ENCODE data around the gene PSPN. TPM values are rescaled to one million over a fixed set of nuclear protein-coding genes. Genes with fewer than 3 reads are reported as not detected.
"Not testable (repeated sequence)": the region's sequence is repeated elsewhere in the genome, so short reads cannot be mapped to it uniquely, and the experiment has no call there.

PSPN gene
- total and polyA plus RNA-seq, 3 donors from 2014 or later: 1.1 to 5.1 (median 2.9) TPM

DNA sequence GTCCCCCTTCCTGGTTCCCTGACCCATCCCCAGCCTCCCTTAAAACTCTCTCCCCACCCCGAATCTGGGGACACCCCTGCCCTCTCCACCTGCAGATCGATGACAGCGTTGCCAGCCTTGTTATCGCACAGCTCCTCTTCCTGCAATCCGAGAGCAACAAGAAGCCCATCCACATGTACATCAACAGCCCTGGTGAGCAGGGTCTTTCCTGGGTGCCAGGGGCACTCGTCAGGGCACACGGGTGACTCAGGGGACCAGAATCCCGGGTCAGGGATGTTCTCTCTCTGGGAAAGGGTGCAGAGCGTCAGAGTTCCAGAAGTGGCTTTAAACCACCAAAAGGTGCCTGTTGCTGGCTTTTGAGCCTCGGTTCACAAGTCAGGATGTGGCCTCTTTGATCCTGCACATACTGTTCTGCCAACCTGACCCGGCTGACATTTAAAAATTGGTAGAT is 13.4 kb downstream of the PSPN start:
- DNase-seq: no peak
- WGBS, 2 donors: 15 to 25% methylated on average over 11 of the region's 11 CpGs
- TF ChIP-seq, protein P1, sequence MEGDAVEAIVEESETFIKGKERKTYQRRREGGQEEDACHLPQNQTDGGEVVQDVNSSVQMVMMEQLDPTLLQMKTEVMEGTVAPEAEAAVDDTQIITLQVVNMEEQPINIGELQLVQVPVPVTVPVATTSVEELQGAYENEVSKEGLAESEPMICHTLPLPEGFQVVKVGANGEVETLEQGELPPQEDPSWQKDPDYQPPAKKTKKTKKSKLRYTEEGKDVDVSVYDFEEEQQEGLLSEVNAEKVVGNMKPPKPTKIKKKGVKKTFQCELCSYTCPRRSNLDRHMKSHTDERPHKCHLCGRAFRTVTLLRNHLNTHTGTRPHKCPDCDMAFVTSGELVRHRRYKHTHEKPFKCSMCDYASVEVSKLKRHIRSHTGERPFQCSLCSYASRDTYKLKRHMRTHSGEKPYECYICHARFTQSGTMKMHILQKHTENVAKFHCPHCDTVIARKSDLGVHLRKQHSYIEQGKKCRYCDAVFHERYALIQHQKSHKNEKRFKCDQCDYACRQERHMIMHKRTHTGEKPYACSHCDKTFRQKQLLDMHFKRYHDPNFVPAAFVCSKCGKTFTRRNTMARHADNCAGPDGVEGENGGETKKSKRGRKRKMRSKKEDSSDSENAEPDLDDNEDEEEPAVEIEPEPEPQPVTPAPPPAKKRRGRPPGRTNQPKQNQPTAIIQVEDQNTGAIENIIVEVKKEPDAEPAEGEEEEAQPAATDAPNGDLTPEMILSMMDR (IDR thresholded peaks at IDR 0.05): no peak
- no peak for TF ChIP-seq POLR2A (IDR thresholded peaks at IDR 0.05)
- Histone ChIP-seq H3K9me3 (no peaks in the 10 kb centered on the region), H3K27ac (peak overlapping the region; percentile 89), H3K4me3 (peak overlapping the region; percentile 93), H3K27me3 (no peaks in the 10 kb centered on the region), H3K36me3 (ENCODE audit: low read depth, missing control alignments) (no peaks in the 10 kb centered on the region), H3K4me1 (peaks cover 9% of the 10 kb centered on the region)
- intact Hi-C loops (cut with DNase I; ENCODE audit: low total_unique reads): no loop called here

- Histone ChIP-seq H3K4me3 (peak overlapping the region; percentile 93), H3K36me3 (ENCODE audit: low read depth, missing control alignments) (no peaks in the 10 kb centered on the region), H3K4me1 (peaks cover 9% of the 10 kb centered on the region), H3K9me3 (no peaks in the 10 kb centered on the region), H3K27me3 (no peaks in the 10 kb centered on the region), H3K27ac (peak overlapping the region; percentile 89)
- no peak for DNase-seq
- intact Hi-C loops (cut with DNase I; ENCODE audit: low total_unique reads): no loop called here
- 1 to 2% methylated on average over 7 of the region's 7 CpGs for WGBS, 2 donors
- TF ChIP-seq POLR2A (IDR thresholded peaks at IDR 0.05): no peak
- TF ChIP-seq, protein P1 (IDR thresholded peaks at IDR 0.05): no peak
Observed at GRCh38 chr19:6362027-6362350, 13.7 kb downstream of the PSPN start.

- H3K4me1 ChIP-seq; H3K9me3 ChIP-seq; intact Hi-C loops (cut with DNase I; ENCODE audit: low total_unique reads); H3K36me3 ChIP-seq (ENCODE audit: low read depth, missing control alignments); DNase-seq; H3K27me3 ChIP-seq: not testable (repeated sequence)
- Histone ChIP-seq H3K4me3 (peak overlapping the region; percentile 93), H3K27ac (peak overlapping the region; percentile 89)
- WGBS, 2 donors: 84 to 91% methylated on average over 10 of the region's 10 CpGs
Observed at GRCh38 chr19:6360857-6361216, 14.9 kb downstream of the PSPN start.

DNA sequence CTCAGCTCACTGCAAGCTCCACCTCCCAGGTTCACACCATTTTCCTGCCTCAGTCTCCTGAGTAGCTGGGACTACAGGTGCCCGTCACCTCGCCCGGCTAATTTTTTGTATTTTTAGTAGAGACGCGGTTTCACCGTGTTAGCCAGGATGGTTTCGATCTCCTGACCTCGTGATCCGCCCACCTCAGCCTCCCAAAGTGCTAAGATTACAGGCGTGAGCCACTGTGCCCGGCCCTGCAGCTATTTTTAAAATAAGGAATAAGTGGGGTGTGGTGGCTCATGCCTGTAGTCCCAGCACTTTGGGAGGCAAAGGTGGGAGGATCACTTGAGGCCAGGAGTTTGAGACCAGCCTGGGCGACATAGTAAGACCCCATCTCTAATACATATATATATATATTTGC is 15.3 kb downstream of the PSPN start:
- H3K4me1 ChIP-seq; H3K4me3 ChIP-seq; intact Hi-C loops (cut with DNase I; ENCODE audit: low total_unique reads); DNase-seq; H3K9me3 ChIP-seq; H3K36me3 ChIP-seq (ENCODE audit: low read depth, missing control alignments); H3K27me3 ChIP-seq; H3K27ac ChIP-seq: not testable (repeated sequence)
- 80 to 91% methylated on average over 12 of the region's 12 CpGs for WGBS, 2 donors

- intact Hi-C loops (cut with DNase I; ENCODE audit: low total_unique reads): no loop called here
- Histone ChIP-seq H3K36me3 (ENCODE audit: low read depth, missing control alignments) (no peaks in the 10 kb centered on the region), H3K27ac (no peak overlapping the region), H3K9me3 (no peaks in the 10 kb centered on the region), H3K27me3 (no peaks in the 10 kb centered on the region), H3K4me3 (no peak overlapping the region), H3K4me1 (peaks cover 9% of the 10 kb centered on the region)
- WGBS, 2 donors: 70 to 72% methylated on average over 5 of the region's 5 CpGs
- TF ChIP-seq, protein P1 (IDR thresholded peaks at IDR 0.05): no peak
- no peak for TF ChIP-seq POLR2A (IDR thresholded peaks at IDR 0.05)
- no peak for DNase-seq
Observed at GRCh38 chr19:6359568-6360341, 16.0 kb downstream of the PSPN start.

- Histone ChIP-seq H3K27ac (no peak overlapping the region), H3K4me3 (no peak overlapping the region), H3K9me3 (no peaks in the 10 kb centered on the region), H3K36me3 (ENCODE audit: low read depth, missing control alignments) (no peaks in the 10 kb centered on the region), H3K27me3 (no peaks in the 10 kb centered on the region), H3K4me1 (peaks cover 9% of the 10 kb centered on the region)
- intact Hi-C loops (cut with DNase I; ENCODE audit: low total_unique reads): no loop called here
- 41 to 64% methylated on average over 8 to 9 of the region's 9 CpGs for WGBS, 2 donors
- no peak for DNase-seq
- TF ChIP-seq, protein P1 (IDR thresholded peaks at IDR 0.05): no peak
- no peak for TF ChIP-seq POLR2A (IDR thresholded peaks at IDR 0.05)
Observed at GRCh38 chr19:6358003-6358402, 17.7 kb downstream of the PSPN start.

Data from testis (tissue), 3 donors.